Ishikawa (cell line): Measurements from ENCODE around the gene GBF1.

Experiments used
- CEBPB ChIP-seq: IDR thresholded peaks from 2 replicates; pipeline ENCODE4 v1.6.1; 2012
- CREB1 ChIP-seq: IDR thresholded peaks from 2 replicates; pipeline ENCODE4 v1.6.1; 2012; ENCODE audit warnings: low read depth
- EGR1 ChIP-seq: IDR thresholded peaks from 2 replicates; pipeline ENCODE4 v1.6.1; 2012
- EP300 ChIP-seq: IDR thresholded peaks from 2 replicates; pipeline ENCODE4 v1.6.1; 2012; ENCODE audit warnings: borderline replicate concordance
- FOXM1 ChIP-seq: IDR thresholded peaks from 2 replicates; pipeline ENCODE4 v1.6.1; 2012; ENCODE audit warnings: low read depth, borderline replicate concordance
- MAX ChIP-seq: IDR thresholded peaks from 2 replicates; pipeline ENCODE4 v1.6.1; 2012
- NFIC ChIP-seq: IDR thresholded peaks from 2 replicates; pipeline ENCODE4 v1.6.1; 2012
- RAD21 ChIP-seq: IDR thresholded peaks from 2 replicates; pipeline ENCODE4 v1.6.1; 2012; ENCODE audit warnings: low read depth
- REST ChIP-seq: IDR thresholded peaks from 2 replicates; pipeline ENCODE4 v1.6.1; 2012; ENCODE audit warnings: low read depth, mild to moderate bottlenecking
- TAF1 ChIP-seq: IDR thresholded peaks from 2 replicates; pipeline ENCODE4 v1.6.1; 2012; ENCODE audit warnings: low read depth, mild to moderate bottlenecking
- TCF12 ChIP-seq: IDR thresholded peaks from 2 replicates; pipeline ENCODE4 v1.6.1; 2012; ENCODE audit warnings: low read depth
- TEAD4 ChIP-seq: IDR thresholded peaks from 2 replicates; pipeline ENCODE4 v1.6.1; 2012
- USF1 ChIP-seq: IDR thresholded peaks from 2 replicates; pipeline ENCODE4 v1.6.1; 2012
- YY1 ChIP-seq: IDR thresholded peaks from 2 replicates; pipeline ENCODE4 v1.6.1; 2012; ENCODE audit warnings: low read depth
- ZBTB7A ChIP-seq: IDR thresholded peaks from 2 replicates; pipeline ENCODE4 v1.6.1; 2012; ENCODE audit warnings: low read depth

GBF1 gene

GRCh38 chr10:102262744-102263370, 17.5 kb downstream of the GBF1 start:
- TF ChIP-seq CEBPB = no peak
- TF ChIP-seq TAF1 = no peak
- TF ChIP-seq YY1 = no peak
- TF ChIP-seq FOXM1 = no peak
- no peak for TF ChIP-seq NFIC
- TF ChIP-seq EP300 = no peak
- TF ChIP-seq CREB1 = no peak
- no peak for TF ChIP-seq USF1
- TF ChIP-seq TEAD4 = no peak
- no peak for TF ChIP-seq TCF12
- TF ChIP-seq REST = no peak
- no peak for TF ChIP-seq MAX
- no peak for TF ChIP-seq RAD21
- TF ChIP-seq ZBTB7A = no peak

- TF ChIP-seq ZBTB7A (no peak), REST (no peak), TEAD4 (no peak), CREB1 (no peak), YY1 (no peak), TAF1 (no peak), FOXM1 (no peak), USF1 (no peak), RAD21 (no peak), TCF12 (no peak), MAX (no peak), EP300 (no peak), CEBPB (no peak), EGR1 (no peak), NFIC (no peak)
Measured at GRCh38 chr10:102264371-102264770, 19.0 kb downstream of the GBF1 start.

- TF ChIP-seq REST (no peak), TCF12 (no peak), RAD21 (no peak), CEBPB (no peak), FOXM1 (no peak), YY1 (no peak), ZBTB7A (no peak), USF1 (no peak), NFIC (no peak), EGR1 (no peak), CREB1 (no peak), MAX (no peak), TAF1 (no peak), EP300 (no peak), TEAD4 (no peak)
Measured at GRCh38 chr10:102266670-102267069, 21.3 kb downstream of the GBF1 start.
